Posterior cingulate gyrus (tissue), 11 donors: ENCODE data around the gene TTF1.
"Not testable (repeated sequence)": the region's sequence is repeated elsewhere in the genome, so short reads cannot be mapped to it uniquely, and the experiment has no call there.

ENCODE experiments used
- DNase-seq, 10 donors: peaks; one replicate each; pipeline versions ENCODE4 v3.0.0 to v3.0.0-alpha.2; 2020 to 2021; ENCODE audit warnings: mixed read lengths in 3 of 10
- intact Hi-C: fragments of 100-400 bp; cut with DNase I; formaldehyde crosslinking; loops from one replicate; pipeline ENCODE4 v1.15.1; 2023

The TTF1 gene

GRCh38 chr9:132414731-132415130, 8.1 kb upstream of the TTF1 start:
- intact Hi-C loops = no loop called here
- DNase-seq = no peak

GRCh38 chr9:132413926-132414325, 7.3 kb upstream of the TTF1 start:
- no peak for DNase-seq
- intact Hi-C loops = loop anchor here (2.0 kb wide), 1 partner anchor 387 kb away; no protein-coding TSS in a partner anchor

- intact Hi-C loops = loop anchor here (2.0 kb wide), 1 partner anchor 389 kb away; no protein-coding TSS in a partner anchor
- no peak for DNase-seq
Measured at GRCh38 chr9:132412089-132412488, 5.4 kb upstream of the TTF1 start.

GRCh38 chr9:132411091-132411508, 4.5 kb upstream of the TTF1 start:
- intact Hi-C loops = loop anchor here (2.0 kb wide), 1 partner anchor 164 kb away; no protein-coding TSS in a partner anchor
- peak in 4 of 10 donors; percentile 10 to 24 (median 18) for DNase-seq

GRCh38 chr9:132410642-132411041, 4.0 kb upstream of the TTF1 start:
- intact Hi-C loops = loop anchor here (2.0 kb wide), 1 partner anchor 164 kb away; no protein-coding TSS in a partner anchor
- no peak for DNase-seq

GRCh38 chr9:132409828-132410528, 3.3 kb upstream of the TTF1 start, which contains the start of gene CFAP77:
TSS of gene CFAP77 (plus strand) at chr9:132410211. CDS start at chr9:132410272, 61 bp downstream.
- intact Hi-C loops = loop anchor here (2.0 kb wide), 1 partner anchor 165 kb away; no protein-coding TSS in a partner anchor
- DNase-seq = no peak

- no peak for DNase-seq
- intact Hi-C loops = no loop called here
Measured at GRCh38 chr9:132408521-132408920, 1.9 kb upstream of the TTF1 start.

GRCh38 chr9:132407196-132407595, 556 bp upstream of the TTF1 start:
- intact Hi-C loops = no loop called here

GRCh38 chr9:132404228-132404881, 2.3 kb downstream of the TTF1 start:
- DNase-seq = no peak
- intact Hi-C loops = no loop called here

More at GRCh38 chr9:132407196-132407595, 556 bp upstream of the TTF1 start:
- no peak for DNase-seq

- intact Hi-C loops = no loop called here
- no peak for DNase-seq
Measured at GRCh38 chr9:132401824-132402223, 4.8 kb downstream of the TTF1 start.

GRCh38 chr9:132395560-132395959, 11.1 kb downstream of the TTF1 start:
- intact Hi-C loops = no loop called here
- no peak for DNase-seq

- no peak for DNase-seq
- intact Hi-C loops = no loop called here
Measured at GRCh38 chr9:132391449-132391848, 15.2 kb downstream of the TTF1 start.

- intact Hi-C loops = no loop called here
- no peak for DNase-seq
Measured at GRCh38 chr9:132390966-132391365, 15.7 kb downstream of the TTF1 start.

- no peak for DNase-seq
- intact Hi-C loops = no loop called here
Measured at GRCh38 chr9:132387133-132387532, 19.5 kb downstream of the TTF1 start.

GRCh38 chr9:132384376-132384775, 22.3 kb downstream of the TTF1 start:
- intact Hi-C loops = no loop called here
- DNase-seq = no peak

- no peak for DNase-seq
- intact Hi-C loops = no loop called here
Measured at GRCh38 chr9:132383462-132383883, 23.2 kb downstream of the TTF1 start.

GRCh38 chr9:132381966-132382541, 24.6 kb downstream of the TTF1 start:
- DNase-seq = no peak

GRCh38 chr9:132378416-132378815, 28.2 kb downstream of the TTF1 start:
- intact Hi-C loops, DNase-seq: not testable (repeated sequence)

More at GRCh38 chr9:132381966-132382541, 24.6 kb downstream of the TTF1 start:
- intact Hi-C loops = no loop called here

- DNase-seq, intact Hi-C loops: not testable (repeated sequence)
Measured at GRCh38 chr9:132377769-132378168, 28.9 kb downstream of the TTF1 start.

- peak in 4 of 10 donors; percentile 12 to 33 (median 16) for DNase-seq
- intact Hi-C loops = no loop called here
Measured at GRCh38 chr9:132372177-132373095, 34.2 kb downstream of the TTF1 start.
